OCI-LY7 (cell line): ENCODE data around the gene ANKRD44. TPM values are rescaled to one million over a fixed set of nuclear protein-coding genes. Genes with fewer than 3 reads are reported as not detected.

Source experiments
- BruUV-seq: library from RNA; stranded (reverse); fragments of 400-500 nt; replicated peaks from 2 replicates; lab custom pipeline; 2021; lab: Mats Ljungman, UMichigan
- CTCF ChIA-PET: fragments of 300-600 bp; sonication (Branson Sonifier 250); formaldehyde crosslinking; loops from one replicate; lab custom pipeline; 2022; ENCODE audit warnings: antibody characterized with exemption; ENCODE audit not compliant: unreplicated experiment; lab: Charles Lee
- POLR2A ChIA-PET: fragments of 300-600 bp; sonication (Branson Sonifier 250); formaldehyde crosslinking; loops from one replicate; lab custom pipeline; 2022; ENCODE audit warnings: antibody characterized with exemption; lab: Charles Lee
- DNase-seq: peaks from one replicate; pipeline ENCODE4 v3.0.0-alpha.2; 2015; ENCODE audit warnings: low spot score
- H2AFZ ChIP-seq: fragments of 200-600 bp; sonication (generic), shearing (Covaris generic); 2 replicates; pipeline ENCODE4 v1.6.1; 2014; ENCODE audit warnings: mild to moderate bottlenecking, antibody characterized with exemption, low read length, moderate library complexity
- H3K27ac ChIP-seq: fragments of 200-600 bp; sonication (generic); 2 replicates; pipeline ENCODE4 v1.5.1; 2014; ENCODE audit warnings: mixed run types, low read depth, mild to moderate bottlenecking, moderate library complexity, low read length, inconsistent platforms; ENCODE audit not compliant: poor library complexity, severe bottlenecking
- H3K36me3 ChIP-seq: fragments of 200-600 bp; sonication (generic); 2 replicates; pipeline ENCODE4 v1.6.1; 2014; ENCODE audit warnings: mild to moderate bottlenecking, antibody characterized with exemption, low read length, moderate library complexity, mixed read lengths; ENCODE audit not compliant: insufficient read depth
- H3K4me1 ChIP-seq: fragments of 200-600 bp; sonication (generic); 2 replicates; pipeline ENCODE4 v1.5.1; 2014; ENCODE audit warnings: mild to moderate bottlenecking, low read length; ENCODE audit not compliant: insufficient read depth, poor library complexity, severe bottlenecking
- H3K4me2 ChIP-seq: fragments of 200-600 bp; sonication (generic); 2 replicates; pipeline ENCODE4 v1.6.1; 2014; ENCODE audit warnings: mild to moderate bottlenecking, low read length
- H3K4me3 ChIP-seq: fragments of 200-600 bp; sonication (generic); 2 replicates; pipeline ENCODE4 v1.5.1; 2014; ENCODE audit warnings: mild to moderate bottlenecking, low read depth, low read length; ENCODE audit not compliant: poor library complexity, severe bottlenecking
- H3K79me2 ChIP-seq: fragments of 200-600 bp; sonication (generic); 2 replicates; pipeline ENCODE4 v1.6.1; 2016; ENCODE audit warnings: low read depth, mild to moderate bottlenecking, low read length, moderate library complexity, mixed read lengths; ENCODE audit not compliant: insufficient read depth
- H3K9me2 ChIP-seq: fragments of 200-600 bp; sonication (generic); 2 replicates; pipeline ENCODE4 v1.6.1; 2016; ENCODE audit warnings: mild to moderate bottlenecking, low read length, mixed read lengths; ENCODE audit not compliant: insufficient read depth
- H3K9me3 ChIP-seq: fragments of 200-600 bp; sonication (generic); 2 replicates; pipeline ENCODE4 v1.6.1; 2014; ENCODE audit warnings: mild to moderate bottlenecking, mixed run types, low read length, mixed read lengths
- H4K20me1 ChIP-seq: fragments of 200-600 bp; sonication (generic); 2 replicates; pipeline ENCODE4 v1.6.1; 2014; ENCODE audit warnings: mild to moderate bottlenecking, antibody characterized with exemption, low read length, moderate library complexity, mixed read lengths; ENCODE audit not compliant: insufficient read depth
- CTCF ChIP-seq: fragments of 200-600 bp; sonication (generic); conservative IDR thresholded peaks from 2 replicates; pipeline ENCODE4 v1.5.1; 2014; ENCODE audit warnings: mild to moderate bottlenecking, antibody characterized with exemption, low read length, moderate library complexity, mixed read lengths
- EZH2phosphoT487 ChIP-seq: fragments of 200-600 bp; sonication (generic); IDR thresholded peaks from 2 replicates; pipeline ENCODE4 v1.6.1; 2018; ENCODE audit warnings: low read depth, borderline replicate concordance, mild to moderate bottlenecking, mixed run types, antibody characterized with exemption, low read length, moderate library complexity, mixed read lengths
- intact Hi-C: fragments of 100-400 bp; cut with micrococcal nuclease; formaldehyde crosslinking; loops from one replicate; pipeline ENCODE4 v1.10.0; 2022; ENCODE audit not compliant: unreplicated experiment
- total RNA-seq, 2 experiments: library from RNA; depleted of rRNA in 1 of 2; stranded (reverse); fragments of >200 nt in 1 of 2; shearing (Covaris generic) in 1 of 2; gene quantifications; 2 replicates each; pipeline ENCODE4 v1.2.3, GENCODE V29; 2014 to 2022

Gene ANKRD44
- total RNA-seq, 2 experiments from 2014 or later: 69.4 to 73.7 TPM

- H3K4me3 ChIP-seq: no peak overlapping the region
- peak overlapping the region; percentile 49 for H3K4me2 ChIP-seq
- no peaks in the 10 kb centered on the region for H3K9me3 ChIP-seq
- intact Hi-C loops: loop anchor here (2.0 kb wide), 1 partner anchor 13 kb away; no protein-coding TSS in a partner anchor
- no peaks in the 10 kb centered on the region for H4K20me1 ChIP-seq
- no peak overlapping the region for H2AFZ ChIP-seq
- BruUV-seq: no TSS peak
- H3K27ac ChIP-seq: peak overlapping the region; percentile 100
- ChIA-PET CTCF (no interaction called here), POLR2A (interaction anchor here (0.8 to 3.2 kb wide), 10 partner anchors 8 to 868 kb away, joined by 3 to 45 read pairs (median 8); no protein-coding TSS in a partner anchor)
- H3K4me1 ChIP-seq: peaks cover 91% of the 10 kb centered on the region
- peaks cover 34% of the 10 kb centered on the region; the same call in 1 of the 2 replicates for H3K79me2 ChIP-seq
- no peaks in the 10 kb centered on the region for H3K9me2 ChIP-seq
- H3K36me3 ChIP-seq: 0 out of 2 replicates have a peak, but pooled peaks cover 10% of the 10 kb centered on the region
- TF ChIP-seq CTCF: no peak
- TF ChIP-seq EZH2phosphoT487: no peak
- no peak for DNase-seq
Observed at GRCh38 chr2:197144183-197144582, 166.4 kb downstream of the ANKRD44 start.

- Histone ChIP-seq H4K20me1 (no peaks in the 10 kb centered on the region), H3K4me3 (peak overlapping the region; percentile 46), H3K9me2 (no peaks in the 10 kb centered on the region), H3K36me3 (0 out of 2 replicates have a peak, but pooled peaks cover 5% of the 10 kb centered on the region), H3K4me2 (peak overlapping the region; percentile 79), H3K27ac (peak overlapping the region; percentile 78), H3K4me1 (peaks cover 91% of the 10 kb centered on the region), H3K79me2 (peaks cover 18% of the 10 kb centered on the region; the same call in 1 of the 2 replicates), H3K9me3 (no peaks in the 10 kb centered on the region), H2AFZ (peak overlapping the region; percentile 19; the same call in 1 of the 2 replicates)
- intact Hi-C loops: no loop called here
- no TSS peak for BruUV-seq
- POLR2A ChIA-PET: interaction anchor here (0.7 to 3.1 kb wide), 13 partner anchors 9 to 294 kb away, joined by 3 to 38 read pairs (median 4); no protein-coding TSS in a partner anchor
- TF ChIP-seq CTCF: no peak
- no peak for TF ChIP-seq EZH2phosphoT487
- CTCF ChIA-PET: interaction anchor here (1.0 to 1.6 kb wide), 2 partner anchors 11 to 28 kb away, joined by 3 read pairs; no protein-coding TSS in a partner anchor
- peak; percentile 55 for DNase-seq
Observed at GRCh38 chr2:197141702-197142473, 168.7 kb downstream of the ANKRD44 start.
